Calu3 (cell line): ENCODE measurements around the gene TMC2. TPM values are rescaled to one million over a fixed set of nuclear protein-coding genes. Genes with fewer than 3 reads are reported as not detected.

Source experiments
- BruUV-seq: library from RNA; stranded (reverse); fragments of 400-500 nt; replicated peaks from 2 replicates; lab custom pipeline; 2021; lab: Mats Ljungman, UMichigan
- CTCF ChIA-PET: fragments of 300-600 bp; sonication (Branson Sonifier 250); formaldehyde crosslinking; loops from one replicate; lab custom pipeline; 2022; ENCODE audit warnings: antibody characterized with exemption; lab: Charles Lee
- DNase-seq: peaks from one replicate; pipeline ENCODE4 v3.0.0; 2022
- H3K27ac Mint-ChIP-seq: one replicate; pipeline ENCODE4 v1.8.0; 2022; ENCODE audit warnings: mixed read lengths; ENCODE audit not compliant: unreplicated experiment
- H3K27me3 Mint-ChIP-seq: one replicate; pipeline ENCODE4 v1.8.0; 2022; ENCODE audit warnings: mixed read lengths; ENCODE audit not compliant: unreplicated experiment
- H3K36me3 Mint-ChIP-seq: one replicate; pipeline ENCODE4 v1.8.0; 2022; ENCODE audit warnings: mild to moderate bottlenecking, moderate library complexity, mixed read lengths; ENCODE audit not compliant: insufficient read depth, unreplicated experiment
- H3K4me1 Mint-ChIP-seq: one replicate; pipeline ENCODE4 v1.8.0; 2022; ENCODE audit warnings: mild to moderate bottlenecking, low read depth, mixed read lengths; ENCODE audit not compliant: unreplicated experiment
- H3K4me3 Mint-ChIP-seq: one replicate; pipeline ENCODE4 v1.8.0; 2022; ENCODE audit warnings: mild to moderate bottlenecking, low read depth, moderate library complexity, mixed read lengths; ENCODE audit not compliant: unreplicated experiment
- H3K9me3 Mint-ChIP-seq: one replicate; pipeline ENCODE4 v1.8.0; 2022; ENCODE audit warnings: low read depth, mixed read lengths; ENCODE audit not compliant: unreplicated experiment
- intact Hi-C: fragments of 100-400 bp; cut with micrococcal nuclease; formaldehyde crosslinking; loops from one replicate; pipeline ENCODE4 v1.10.0; 2022; ENCODE audit not compliant: unreplicated experiment
- total RNA-seq: library from RNA; stranded (reverse); gene quantifications from 2 replicates; pipeline ENCODE4 v1.2.3, GENCODE V29; 2022
- TF ChIP-seq, protein P1 (sequence below): fragments of 200-600 bp; IDR thresholded peaks from one replicate; pipeline ENCODE4 v1.8.0; 2022; ENCODE audit warnings: antibody characterized with exemption; ENCODE audit not compliant: unreplicated experiment

The TMC2 gene
- total RNA-seq, 1 experiment from 2014 or later = not detected

- no peak for DNase-seq
- CTCF ChIA-PET = no interaction called here
- Mint-ChIP-seq H3K36me3 (no peaks in the 10 kb centered on the region), H3K27ac (no peak overlapping the region), H3K4me1 (peaks cover 10% of the 10 kb centered on the region), H3K4me3 (no peak overlapping the region), H3K27me3 (peaks cover 40% of the 10 kb centered on the region), H3K9me3 (peaks cover 8% of the 10 kb centered on the region)
- TF ChIP-seq, protein P1, sequence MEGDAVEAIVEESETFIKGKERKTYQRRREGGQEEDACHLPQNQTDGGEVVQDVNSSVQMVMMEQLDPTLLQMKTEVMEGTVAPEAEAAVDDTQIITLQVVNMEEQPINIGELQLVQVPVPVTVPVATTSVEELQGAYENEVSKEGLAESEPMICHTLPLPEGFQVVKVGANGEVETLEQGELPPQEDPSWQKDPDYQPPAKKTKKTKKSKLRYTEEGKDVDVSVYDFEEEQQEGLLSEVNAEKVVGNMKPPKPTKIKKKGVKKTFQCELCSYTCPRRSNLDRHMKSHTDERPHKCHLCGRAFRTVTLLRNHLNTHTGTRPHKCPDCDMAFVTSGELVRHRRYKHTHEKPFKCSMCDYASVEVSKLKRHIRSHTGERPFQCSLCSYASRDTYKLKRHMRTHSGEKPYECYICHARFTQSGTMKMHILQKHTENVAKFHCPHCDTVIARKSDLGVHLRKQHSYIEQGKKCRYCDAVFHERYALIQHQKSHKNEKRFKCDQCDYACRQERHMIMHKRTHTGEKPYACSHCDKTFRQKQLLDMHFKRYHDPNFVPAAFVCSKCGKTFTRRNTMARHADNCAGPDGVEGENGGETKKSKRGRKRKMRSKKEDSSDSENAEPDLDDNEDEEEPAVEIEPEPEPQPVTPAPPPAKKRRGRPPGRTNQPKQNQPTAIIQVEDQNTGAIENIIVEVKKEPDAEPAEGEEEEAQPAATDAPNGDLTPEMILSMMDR = no peak
- intact Hi-C loops = no loop called here
- no TSS peak for BruUV-seq
Measured at GRCh38 chr20:2619961-2620595, 83.7 kb downstream of the TMC2 start.

DNA sequence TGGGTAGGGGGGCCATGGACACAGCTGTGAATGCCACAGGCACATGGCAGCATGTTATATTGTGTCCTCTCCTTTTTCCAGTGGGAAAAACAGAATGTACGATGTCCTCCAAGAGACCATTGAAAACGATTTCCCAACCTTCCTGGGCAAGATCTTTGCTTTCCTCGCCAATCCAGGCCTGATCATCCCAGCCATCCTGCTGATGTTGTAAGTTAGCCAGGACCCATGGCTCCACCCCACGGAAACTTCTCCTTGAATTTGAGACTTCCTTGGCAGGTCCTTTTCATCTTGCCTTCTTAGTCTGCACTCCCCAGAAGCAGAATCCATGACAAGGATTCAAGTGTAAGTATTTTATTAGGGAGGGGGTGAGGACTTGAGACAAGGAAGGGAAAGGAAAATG lies 87.8 kb downstream of the TMC2 start:
- no peaks in the 10 kb centered on the region for H3K36me3 Mint-ChIP-seq
- no peak for DNase-seq
- CTCF ChIA-PET = no interaction called here
- TF ChIP-seq, protein P1 = no peak
- peaks cover 21% of the 10 kb centered on the region for H3K4me1 Mint-ChIP-seq
- no TSS peak for BruUV-seq
- H3K9me3 Mint-ChIP-seq = peaks cover 7% of the 10 kb centered on the region
- intact Hi-C loops = no loop called here
- peaks cover 13% of the 10 kb centered on the region for H3K27me3 Mint-ChIP-seq
- no peak overlapping the region for H3K27ac Mint-ChIP-seq
- H3K4me3 Mint-ChIP-seq = no peak overlapping the region

DNA sequence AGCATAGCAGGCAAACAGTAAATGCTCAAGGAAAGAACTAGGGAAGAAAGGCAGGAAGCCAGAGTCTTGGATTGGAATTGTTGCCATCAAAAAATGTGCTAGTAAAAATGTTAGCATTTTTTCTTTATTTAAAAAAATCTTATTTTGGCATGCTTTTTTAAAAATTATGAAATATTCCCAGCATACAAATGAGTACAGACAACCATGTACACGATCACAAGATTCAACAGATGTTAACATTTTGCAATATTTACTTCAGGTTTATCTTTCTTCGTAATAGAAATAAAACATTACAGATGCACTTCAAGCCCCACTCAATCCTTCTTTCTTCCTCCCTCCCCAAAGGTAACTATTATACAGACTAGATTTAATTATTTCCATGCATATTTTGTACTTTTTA lies 88.7 kb downstream of the TMC2 start:
- intact Hi-C loops = no loop called here
- TF ChIP-seq, protein P1 = no peak
- Mint-ChIP-seq H3K4me1 (peaks cover 14% of the 10 kb centered on the region), H3K27me3 (peaks cover 4% of the 10 kb centered on the region), H3K4me3 (no peak overlapping the region), H3K36me3 (no peaks in the 10 kb centered on the region), H3K27ac (no peak overlapping the region), H3K9me3 (peaks cover 2% of the 10 kb centered on the region)
- CTCF ChIA-PET = no interaction called here
- BruUV-seq = no TSS peak
- no peak for DNase-seq

GRCh38 chr20:2626853-2627541 lies 90.6 kb downstream of the TMC2 start:
- CTCF ChIA-PET = no interaction called here
- H3K27ac Mint-ChIP-seq = peak overlapping the region; percentile 58
- no TSS peak for BruUV-seq
- DNase-seq = peak; percentile 86
- TF ChIP-seq, protein P1 = no peak
- intact Hi-C loops = no loop called here
- H3K9me3 Mint-ChIP-seq = peaks cover 2% of the 10 kb centered on the region
- H3K36me3 Mint-ChIP-seq = no peaks in the 10 kb centered on the region
- H3K4me3 Mint-ChIP-seq = peak overlapping the region; percentile 14
- H3K27me3 Mint-ChIP-seq = no peaks in the 10 kb centered on the region
- peaks cover 11% of the 10 kb centered on the region for H3K4me1 Mint-ChIP-seq
